Small intestine (tissue), 7 donors: ENCODE data around the gene OR2S2. TPM values are rescaled to one million over a fixed set of nuclear protein-coding genes. Genes with fewer than 3 reads are reported as not detected.
"Not testable (repeated sequence)": the region's sequence is repeated elsewhere in the genome, so short reads cannot be mapped to it uniquely, and the experiment has no call there.

Experiments
- DNase-seq, 2 donors: peaks; one replicate each; pipeline versions ENCODE4 v3.0.0 to v3.0.0-alpha.2; 2013
- FAIRE-seq: peaks from 2 replicates; lab custom pipeline; 2012; peaks lifted over from hg19 to GRCh38; lab: Jason Lieb, UNC
- H3K27ac ChIP-seq, 3 donors: one replicate each; pipeline ENCODE4 v1.5.1; 2013; ENCODE audit warnings: low read length in 2 of 3, mild to moderate bottlenecking in 2 of 3, control low read depth in 1 of 3, inconsistent platforms in 1 of 3, low read depth in 1 of 3, moderate library complexity in 1 of 3
- H3K27me3 ChIP-seq, 3 donors: one replicate each; pipeline ENCODE4 v1.6.1; 2013; ENCODE audit warnings: low read length in 3 of 3, inconsistent platforms in 1 of 3; ENCODE audit not compliant: control insufficient read depth in 3 of 3, insufficient read depth in 3 of 3
- H3K36me3 ChIP-seq, 3 donors: one replicate each; pipeline ENCODE4 v1.6.1; 2013; ENCODE audit warnings: low read length in 3 of 3, inconsistent platforms in 1 of 3, low read depth in 1 of 3, mild to moderate bottlenecking in 1 of 3, moderate library complexity in 1 of 3; ENCODE audit not compliant: control insufficient read depth in 3 of 3, insufficient read depth in 2 of 3
- H3K4me1 ChIP-seq, 3 donors: one replicate each; pipeline ENCODE4 v1.6.1; 2013; ENCODE audit warnings: low read length in 2 of 3, inconsistent platforms in 1 of 3, low read depth in 1 of 3, mild to moderate bottlenecking in 1 of 3, moderate library complexity in 1 of 3; ENCODE audit not compliant: control insufficient read depth in 3 of 3, insufficient read depth in 2 of 3
- H3K4me3 ChIP-seq, 3 donors: one replicate each; pipeline ENCODE4 v1.5.1; 2013; ENCODE audit warnings: low read length in 3 of 3, control low read depth in 1 of 3, inconsistent platforms in 1 of 3, low read depth in 1 of 3, mild to moderate bottlenecking in 1 of 3, moderate library complexity in 1 of 3
- H3K9me3 ChIP-seq, 2 donors: one replicate each; pipeline ENCODE4 v1.6.1; 2013; ENCODE audit warnings: low read depth in 1 of 2, low read length in 1 of 2; ENCODE audit not compliant: control insufficient read depth in 2 of 2, insufficient read depth in 1 of 2
- WGBS, 3 donors: extraction: QIAGEN DNeasy Blood & Tissue Kit; methylation state at CpG; one replicate each; pipeline ENCODE4 v1.1.7; 2013; 5-methylcytosine and 5-hydroxymethylcytosine counted together
- polyA plus RNA-seq, 4 donors: library from polyadenylated mRNA; stranded (reverse) in 3 of 4; unstranded in 1 of 4; fragments of 200-250 nt in 3 of 4; fragments of 120-200 nt in 1 of 4; gene quantifications; one replicate each; pipeline versions ENCODE4 v1.2.1 to v1.2.3, GENCODE V29; 2013
- donor health status: healthy with polysubstance abuse.
- donor health status: control.
- donor health status: control.
- donor health status: Bipolar disorder and iron deficiency.
- donor health status: healthy.

OR2S2 gene
- polyA plus RNA-seq, 4 donors = 0.06 TPM; not detected in 3

GRCh38 chr9:35934069-35934468, 23.9 kb downstream of the OR2S2 start:
- not testable (repeated sequence) for H3K9me3 ChIP-seq, H3K4me1 ChIP-seq, DNase-seq, H3K27ac ChIP-seq, H3K27me3 ChIP-seq, FAIRE-seq, H3K36me3 ChIP-seq, H3K4me3 ChIP-seq
- 91 to 97% (median 92%) methylated on average over 6 of the region's 6 CpGs for WGBS, 3 donors

GRCh38 chr9:35933550-35934067, 24.3 kb downstream of the OR2S2 start:
- H3K27ac ChIP-seq = no peak overlapping the region
- H3K4me1 ChIP-seq = peaks cover 0 to 8% (median 0%) of the 10 kb centered on the region in 3 donors
- no peaks in the 10 kb centered on the region for H3K27me3 ChIP-seq
- peaks cover 0 to 4% of the 10 kb centered on the region in 2 donors for H3K9me3 ChIP-seq
- H3K4me3 ChIP-seq = no peak overlapping the region
- WGBS, 3 donors = 83 to 85% (median 84%) methylated on average over 4 of the region's 4 CpGs
- H3K36me3 ChIP-seq = no peaks in the 10 kb centered on the region
- DNase-seq (no peak), FAIRE-seq (no peak)

- no peak overlapping the region for H3K27ac ChIP-seq
- H3K36me3 ChIP-seq = no peaks in the 10 kb centered on the region
- H3K4me3 ChIP-seq = no peak overlapping the region
- H3K27me3 ChIP-seq = no peaks in the 10 kb centered on the region
- peaks cover 0 to 4% of the 10 kb centered on the region in 2 donors for H3K9me3 ChIP-seq
- DNase-seq (no peak), FAIRE-seq (no peak)
- 81 to 98% (median 83%) methylated on average over 3 of the region's 3 CpGs for WGBS, 3 donors
- H3K4me1 ChIP-seq = peaks cover 0 to 8% (median 0%) of the 10 kb centered on the region in 3 donors
Measured at GRCh38 chr9:35932735-35933134, 25.2 kb downstream of the OR2S2 start.

- 91 to 98% (median 96%) methylated on average over 3 of the region's 3 CpGs for WGBS, 3 donors
- H3K4me3 ChIP-seq = no peak overlapping the region
Measured at GRCh38 chr9:35930989-35931388, 27.0 kb downstream of the OR2S2 start.

GRCh38 chr9:35930521-35930920, 27.4 kb downstream of the OR2S2 start:
- no peak overlapping the region for H3K27ac ChIP-seq
- H3K9me3 ChIP-seq = no peaks in the 10 kb centered on the region
- no peak for DNase-seq
- no peaks in the 10 kb centered on the region for H3K27me3 ChIP-seq
- no peak overlapping the region for H3K4me3 ChIP-seq
- H3K4me1 ChIP-seq = peaks cover 0 to 8% (median 0%) of the 10 kb centered on the region in 3 donors
- no peak for FAIRE-seq
- H3K36me3 ChIP-seq = no peaks in the 10 kb centered on the region

More at GRCh38 chr9:35930989-35931388, 27.0 kb downstream of the OR2S2 start:
- DNase-seq (no peak), FAIRE-seq (no peak)
- Histone ChIP-seq H3K9me3 (no peaks in the 10 kb centered on the region), H3K36me3 (no peaks in the 10 kb centered on the region), H3K27ac (no peak overlapping the region), H3K4me1 (peaks cover 0 to 8% (median 0%) of the 10 kb centered on the region in 3 donors), H3K27me3 (no peaks in the 10 kb centered on the region)

- no peaks in the 10 kb centered on the region for H3K36me3 ChIP-seq
- H3K4me1 ChIP-seq = peaks cover 0 to 8% (median 0%) of the 10 kb centered on the region in 3 donors
- 74 to 78% (median 77%) methylated on average over 6 of the region's 6 CpGs for WGBS, 3 donors
- no peak for FAIRE-seq
- H3K9me3 ChIP-seq = no peaks in the 10 kb centered on the region
- DNase-seq = no peak
- H3K27me3 ChIP-seq = no peaks in the 10 kb centered on the region
- no peak overlapping the region for H3K27ac ChIP-seq
- no peak overlapping the region for H3K4me3 ChIP-seq
Measured at GRCh38 chr9:35929453-35929718, 28.6 kb downstream of the OR2S2 start.

- FAIRE-seq = no peak
- Histone ChIP-seq H3K36me3 (no peaks in the 10 kb centered on the region), H3K27me3 (no peaks in the 10 kb centered on the region), H3K4me1 (peaks cover 0 to 11% (median 0%) of the 10 kb centered on the region in 3 donors), H3K9me3 (no peaks in the 10 kb centered on the region), H3K4me3 (no peak overlapping the region), H3K27ac (no peak overlapping the region)
- WGBS, 3 donors = 82 to 83% (median 83%) methylated on average over 9 of the region's 9 CpGs
- peak in 1 of 2 donors; percentile 54 for DNase-seq
Measured at GRCh38 chr9:35928591-35929452, 29.1 kb downstream of the OR2S2 start.

- WGBS, 3 donors = 57 to 63% (median 61%) methylated on average over 9 of the region's 9 CpGs
- FAIRE-seq = no peak
Measured at GRCh38 chr9:35923927-35924763, 33.8 kb downstream of the OR2S2 start.

More at GRCh38 chr9:35923927-35924763, 33.8 kb downstream of the OR2S2 start:
- DNase-seq = peak in 1 of 2 donors; percentile 83
- Histone ChIP-seq H3K27me3 (no peaks in the 10 kb centered on the region), H3K4me1 (peaks cover 7 to 35% (median 11%) of the 10 kb centered on the region in 3 donors), H3K9me3 (no peaks in the 10 kb centered on the region), H3K4me3 (no peak overlapping the region), H3K27ac (peak overlapping the region; percentile 56 to 64 (median 60)), H3K36me3 (no peaks in the 10 kb centered on the region)
